Measurements from ENCODE around the gene SLK. TPM values are rescaled to one million over a fixed set of nuclear protein-coding genes. Genes with fewer than 3 reads are reported as not detected.
A peak's percentile ranks its signal among the peaks of the same experiment; 100 is the strongest.

Gene SLK
- total RNA-seq, 1 donor from 2014 or later = 30.2 TPM

- Mint-ChIP-seq H3K27me3 (ENCODE audit: low read depth) (peaks cover under 1% of the 10 kb centered on the region), H3K4me1 (peaks cover 26% of the 10 kb centered on the region), H3K27ac (no peak overlapping the region), H3K36me3 (no peaks in the 10 kb centered on the region), H3K4me3 (no peak overlapping the region), H3K9me3 (no peaks in the 10 kb centered on the region)
- no peak for TF ChIP-seq CTCF (IDR thresholded peaks at IDR 0.05; ENCODE audit: unreplicated experiment)
- DNase-seq (ENCODE audit: low spot score in 2 of 2, unreplicated experiment in 2 of 2) = no peak
These were observed 98.8 kb downstream of the SLK start for GRCh38 chr10:104065748-104066147.

GRCh38 chr10:104066945-104067344 lies 100.0 kb downstream of the SLK start:
- Mint-ChIP-seq H3K36me3 (no peaks in the 10 kb centered on the region), H3K4me1 (peaks cover 26% of the 10 kb centered on the region), H3K4me3 (peak overlapping the region; percentile 56), H3K9me3 (no peaks in the 10 kb centered on the region), H3K27ac (no peak overlapping the region), H3K27me3 (ENCODE audit: low read depth) (peaks cover 6% of the 10 kb centered on the region)
- TF ChIP-seq CTCF (IDR thresholded peaks at IDR 0.05; ENCODE audit: unreplicated experiment) = no peak
- no peak for DNase-seq (ENCODE audit: low spot score in 2 of 2, unreplicated experiment in 2 of 2)

- Mint-ChIP-seq H3K9me3 (no peaks in the 10 kb centered on the region), H3K4me3 (peak overlapping the region; percentile 56), H3K27me3 (ENCODE audit: low read depth) (peaks cover 6% of the 10 kb centered on the region), H3K4me1 (peaks cover 26% of the 10 kb centered on the region), H3K27ac (no peak overlapping the region), H3K36me3 (no peaks in the 10 kb centered on the region)
- TF ChIP-seq CTCF (IDR thresholded peaks at IDR 0.05; ENCODE audit: unreplicated experiment) = no peak
- DNase-seq (ENCODE audit: low spot score in 2 of 2, unreplicated experiment in 2 of 2) = no peak
These were observed 100.6 kb downstream of the SLK start for GRCh38 chr10:104067525-104067924.

- no peak for TF ChIP-seq CTCF (IDR thresholded peaks at IDR 0.05; ENCODE audit: unreplicated experiment)
- Mint-ChIP-seq H3K27me3 (ENCODE audit: low read depth) (peaks cover 8% of the 10 kb centered on the region), H3K27ac (no peak overlapping the region), H3K36me3 (no peaks in the 10 kb centered on the region), H3K4me3 (no peak overlapping the region), H3K9me3 (no peaks in the 10 kb centered on the region), H3K4me1 (peaks cover 28% of the 10 kb centered on the region)
- no peak for DNase-seq (ENCODE audit: low spot score in 2 of 2, unreplicated experiment in 2 of 2)
These were observed 102.7 kb downstream of the SLK start for GRCh38 chr10:104069613-104070012.

GRCh38 chr10:104072786-104073185 lies 105.8 kb downstream of the SLK start:
- peaks cover 8% of the 10 kb centered on the region for H3K4me1 Mint-ChIP-seq
- TF ChIP-seq CTCF (IDR thresholded peaks at IDR 0.05; ENCODE audit: unreplicated experiment) = no peak
- no peaks in the 10 kb centered on the region for H3K36me3 Mint-ChIP-seq
- no peak for DNase-seq (ENCODE audit: low spot score in 2 of 2, unreplicated experiment in 2 of 2)
- no peak overlapping the region for H3K4me3 Mint-ChIP-seq
- H3K27ac Mint-ChIP-seq = no peak overlapping the region
- H3K9me3 Mint-ChIP-seq = no peaks in the 10 kb centered on the region
- H3K27me3 Mint-ChIP-seq (ENCODE audit: low read depth) = peaks cover 8% of the 10 kb centered on the region

- no peaks in the 10 kb centered on the region for H3K36me3 Mint-ChIP-seq
These were observed 107.6 kb downstream of the SLK start for GRCh38 chr10:104074505-104074904.

More at GRCh38 chr10:104074505-104074904, 107.6 kb downstream of the SLK start:
- no peak for DNase-seq (ENCODE audit: low spot score in 2 of 2, unreplicated experiment in 2 of 2)
- H3K27ac Mint-ChIP-seq = no peak overlapping the region
- H3K27me3 Mint-ChIP-seq (ENCODE audit: low read depth) = peaks cover 8% of the 10 kb centered on the region
- no peak overlapping the region for H3K4me3 Mint-ChIP-seq
- no peak for TF ChIP-seq CTCF (IDR thresholded peaks at IDR 0.05; ENCODE audit: unreplicated experiment)
- H3K9me3 Mint-ChIP-seq = no peaks in the 10 kb centered on the region
- H3K4me1 Mint-ChIP-seq = peaks cover 2% of the 10 kb centered on the region

All from mesothelial cell of epicardium (in vitro differentiated cells).